GM18873 (cell line): ENCODE results near the gene CIAO2A.
A peak's percentile ranks its signal among the peaks of the same experiment; 100 is the strongest.
"Not testable (repeated sequence)": the region's sequence is repeated elsewhere in the genome, so short reads cannot be mapped to it uniquely, and the experiment has no call there.

Source experiments
- ATAC-seq: cut with Tn5 transposase; IDR thresholded peaks from one replicate; pipeline ENCODE4 v1.9.1; 2021; ENCODE audit warnings: mild to moderate bottlenecking, moderate library complexity, moderate number of reproducible peaks; ENCODE audit not compliant: unreplicated experiment, low FRiP score

The CIAO2A gene, protein sequence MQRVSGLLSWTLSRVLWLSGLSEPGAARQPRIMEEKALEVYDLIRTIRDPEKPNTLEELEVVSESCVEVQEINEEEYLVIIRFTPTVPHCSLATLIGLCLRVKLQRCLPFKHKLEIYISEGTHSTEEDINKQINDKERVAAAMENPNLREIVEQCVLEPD

DNA sequence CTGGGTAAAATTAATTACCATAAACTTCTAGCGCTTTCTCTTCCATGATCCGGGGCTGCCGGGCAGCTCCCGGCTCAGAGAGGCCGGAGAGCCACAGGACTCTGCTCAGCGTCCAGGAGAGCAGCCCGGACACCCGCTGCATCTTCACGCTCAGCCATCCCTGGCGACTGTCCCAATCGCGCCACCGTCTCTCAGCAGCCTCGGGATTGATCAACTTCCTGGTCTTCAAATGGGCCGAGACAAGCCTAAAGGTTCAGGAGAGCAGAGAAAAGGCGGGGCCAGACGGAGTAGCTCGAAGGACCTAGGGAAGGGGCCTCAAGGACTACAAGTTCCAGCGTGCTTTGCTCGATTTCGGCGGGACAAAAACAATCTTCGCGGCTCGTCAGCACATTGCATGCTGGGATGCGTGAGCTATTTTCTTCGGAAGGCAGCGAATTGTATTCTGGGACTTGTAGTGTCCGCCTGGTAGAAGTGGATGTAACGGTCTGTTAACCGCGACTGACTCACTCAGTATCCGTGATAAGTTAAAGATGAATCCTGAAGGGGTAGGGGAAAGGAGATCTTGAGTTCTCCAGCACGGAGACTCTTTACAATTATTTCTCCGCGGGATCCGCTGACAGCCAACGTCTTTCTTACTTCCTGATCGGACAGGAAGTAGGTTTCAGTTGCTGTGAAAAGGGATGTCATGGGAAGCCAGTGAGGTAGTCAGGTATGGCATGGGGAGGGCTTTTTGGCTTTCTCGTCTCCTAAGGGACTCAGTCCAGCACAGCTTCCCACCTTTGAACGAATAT lies at the start of gene CIAO2A:
CIAO2A (minus strand) TSS at position 212 of the 791 bp plus-strand sequence; CDS start at position 142, 70 bp downstream.
- peak; percentile 50 for ATAC-seq

GRCh38 chr15:64143276-64143675 lies 49.6 kb upstream of the CIAO2A start:
- ATAC-seq: no peak

GRCh38 chr15:64141798-64142512 lies 48.3 kb upstream of the CIAO2A start:
- ATAC-seq: no peak

DNA sequence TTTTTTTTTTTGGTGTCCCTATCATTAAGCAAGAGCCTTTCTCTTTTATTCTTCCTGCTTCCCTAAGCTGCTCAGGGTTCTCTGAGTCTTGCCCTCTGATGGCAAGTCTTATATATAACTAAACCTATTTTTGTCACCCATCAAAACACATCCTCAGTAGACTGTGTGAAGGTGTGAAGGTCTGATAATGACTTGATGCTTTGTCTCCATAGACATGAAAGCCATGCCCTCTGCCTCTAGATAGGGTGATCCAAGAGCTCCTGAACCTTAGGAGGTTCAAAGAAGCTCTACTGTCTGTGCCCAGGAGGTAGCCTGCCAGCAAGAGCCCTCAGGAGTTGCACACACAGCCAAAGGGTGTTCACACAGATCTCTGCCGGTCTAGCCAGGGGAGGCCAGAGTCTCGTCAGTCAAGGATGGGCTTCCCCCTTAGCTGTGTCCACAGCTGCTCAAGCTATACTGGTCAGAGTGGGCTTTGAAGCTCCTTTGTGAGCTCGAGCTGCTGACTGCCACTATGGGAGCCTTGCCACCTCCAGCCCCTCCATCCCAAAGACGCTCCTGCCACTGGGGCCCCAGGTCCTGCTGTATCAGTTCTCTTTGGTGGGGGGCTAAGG lies 44.8 kb upstream of the CIAO2A start:
- ATAC-seq: no peak

- ATAC-seq: no peak
These were observed 43.7 kb upstream of the CIAO2A start for GRCh38 chr15:64137226-64137833.

DNA sequence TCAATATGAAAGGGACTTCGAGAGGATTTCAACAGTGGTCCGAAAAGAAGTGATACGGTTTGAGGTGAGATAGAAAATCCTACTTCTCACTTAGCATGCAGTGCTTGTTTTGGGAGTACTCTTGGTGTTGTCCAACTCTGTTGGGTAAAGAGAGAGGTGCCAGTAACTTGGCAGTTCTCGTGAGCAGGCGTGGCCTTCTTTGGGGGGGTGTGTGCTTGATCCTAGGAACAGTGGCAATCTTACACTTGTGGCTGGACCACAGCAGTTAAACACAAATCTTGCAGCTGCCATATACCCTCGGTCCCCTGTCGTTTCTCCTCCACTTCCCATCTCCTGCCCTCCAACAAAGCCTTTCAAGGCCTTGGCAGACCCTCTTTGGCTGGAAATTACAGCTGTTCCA lies 42.7 kb upstream of the CIAO2A start:
- no peak for ATAC-seq

- ATAC-seq: no peak
These were observed 40.7 kb upstream of the CIAO2A start for GRCh38 chr15:64134345-64134829.

DNA sequence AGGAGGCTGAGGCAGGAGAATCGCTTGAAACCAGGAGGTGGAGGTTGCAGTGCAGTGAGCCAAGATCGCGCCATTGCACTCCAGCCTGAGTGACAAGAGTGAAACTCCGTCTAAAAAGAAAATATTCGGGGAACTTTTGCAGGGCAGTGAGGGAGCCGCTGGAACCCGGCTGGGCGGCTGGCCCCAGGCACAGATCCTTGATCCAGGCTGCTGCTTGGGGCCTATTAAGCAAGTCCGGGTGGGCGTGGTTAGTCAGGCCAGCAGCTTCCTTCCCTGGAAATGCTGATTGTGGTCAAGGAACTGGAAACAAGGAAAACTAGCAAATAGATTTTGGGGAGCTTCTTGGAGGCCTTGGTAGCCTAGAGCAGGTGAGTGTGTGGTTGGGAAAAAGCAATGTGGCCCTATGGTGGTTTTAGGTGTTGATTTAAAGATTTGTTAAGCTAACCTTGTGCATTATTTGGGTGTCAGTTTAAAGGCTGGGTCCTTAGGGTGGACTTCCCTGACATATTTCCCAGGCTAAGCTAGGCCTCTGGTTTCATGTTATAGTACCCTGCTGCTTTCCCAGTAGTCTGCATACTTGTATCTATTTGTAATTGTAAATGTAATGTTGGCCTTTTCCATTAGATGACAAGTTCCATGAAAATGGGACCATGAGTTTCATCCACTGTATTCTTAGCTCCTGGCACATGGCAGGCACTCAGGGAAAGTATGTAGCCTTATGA lies 40.1 kb upstream of the CIAO2A start:
- no peak for ATAC-seq

DNA sequence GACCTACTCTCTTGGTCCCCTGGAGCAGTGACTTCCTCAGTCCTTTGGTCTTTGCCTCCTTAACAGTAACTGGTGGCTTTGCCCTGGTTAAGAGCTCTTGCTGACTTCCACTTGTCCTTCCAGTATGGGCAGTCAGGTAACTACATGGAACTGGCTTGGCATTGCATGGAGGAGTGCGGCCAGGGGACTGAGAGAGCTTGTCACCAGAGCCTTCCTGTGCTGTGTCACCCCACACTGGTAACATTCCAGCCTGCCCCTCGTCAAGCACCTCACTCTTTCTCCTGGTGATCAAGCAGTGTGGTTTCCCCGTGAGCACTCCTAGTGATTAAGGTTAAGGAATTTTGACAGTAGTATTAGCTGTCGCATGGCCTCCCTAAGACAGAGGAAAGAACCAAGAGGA lies 38.6 kb upstream of the CIAO2A start:
- no peak for ATAC-seq

DNA sequence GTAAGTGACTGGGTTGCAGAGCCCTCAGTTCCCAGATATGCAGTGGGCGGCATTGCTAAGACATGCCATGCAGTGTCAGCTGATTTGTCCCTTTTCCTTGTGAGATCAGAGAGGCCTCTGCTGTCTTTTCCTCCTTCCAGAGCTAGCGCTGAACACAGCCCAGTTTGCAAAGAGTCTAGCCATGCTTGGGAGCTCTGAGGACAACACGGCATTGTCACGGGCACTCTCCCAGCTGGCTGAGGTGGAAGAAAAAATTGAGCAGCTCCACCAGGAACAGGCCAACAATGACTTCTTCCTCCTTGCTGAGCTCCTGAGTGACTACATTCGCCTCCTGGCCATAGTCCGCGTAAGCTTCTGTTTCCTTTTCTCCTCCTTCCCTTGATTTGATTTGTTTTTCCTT lies 37.9 kb upstream of the CIAO2A start:
- ATAC-seq: no peak

DNA sequence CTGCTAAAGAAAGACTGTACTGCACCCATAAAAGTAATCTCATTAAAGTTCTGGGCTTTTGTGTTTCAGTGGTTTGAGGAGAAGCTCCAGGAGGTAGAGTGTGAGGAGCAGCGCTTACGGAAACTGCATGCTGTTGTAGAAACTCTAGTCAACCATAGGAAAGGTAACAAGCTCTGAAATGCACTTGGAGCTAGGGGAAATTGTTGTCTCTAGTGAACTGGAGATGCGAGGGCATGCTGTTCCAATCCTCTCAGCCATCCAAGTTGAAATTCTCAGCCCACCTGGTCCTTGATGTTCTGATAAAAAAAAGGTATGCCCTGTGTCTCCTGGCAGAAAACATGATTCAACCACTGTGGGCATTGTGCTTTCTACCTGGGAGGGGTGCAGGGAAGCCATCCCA lies 36.5 kb upstream of the CIAO2A start:
- no peak for ATAC-seq

DNA sequence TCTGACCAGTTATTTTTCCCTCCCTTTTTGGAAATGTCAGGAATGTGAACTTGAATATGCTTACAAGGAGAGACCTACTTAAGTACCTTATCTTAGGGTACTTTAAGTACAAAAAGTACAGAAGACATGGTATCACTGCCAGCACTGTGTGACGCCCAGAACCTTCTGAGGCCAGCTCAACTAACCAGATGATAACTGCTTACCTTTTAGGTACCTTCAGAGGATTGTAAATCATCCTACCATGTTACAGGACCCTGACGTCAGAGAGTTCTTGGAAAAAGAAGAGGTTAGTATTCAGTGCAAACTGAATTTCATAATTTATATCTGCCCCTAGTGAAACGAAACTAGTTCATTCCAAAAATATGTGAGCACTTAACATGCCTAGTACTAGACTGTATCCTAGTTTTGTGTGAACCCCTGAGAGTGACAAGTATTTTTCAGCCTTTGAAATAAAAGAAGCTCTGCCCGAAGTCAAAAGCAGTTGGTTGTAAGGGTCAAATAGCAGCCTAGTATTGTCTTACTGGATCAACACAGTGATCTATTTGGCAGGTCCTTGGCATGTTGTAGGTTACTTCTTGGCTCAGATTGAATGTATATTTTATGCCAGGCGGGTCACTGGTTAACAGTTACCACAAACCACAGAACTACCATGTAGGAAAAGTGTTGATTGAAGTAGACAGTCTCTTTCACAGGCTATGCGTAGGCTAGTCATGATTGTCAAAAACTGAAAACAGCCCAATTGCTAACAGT lies 34.1 kb upstream of the CIAO2A start:
- ATAC-seq: no peak

GRCh38 chr15:64125978-64126377 lies 32.3 kb upstream of the CIAO2A start:
- ATAC-seq: no peak

- no peak for ATAC-seq
These were observed 29.3 kb upstream of the CIAO2A start for GRCh38 chr15:64122936-64123351.

DNA sequence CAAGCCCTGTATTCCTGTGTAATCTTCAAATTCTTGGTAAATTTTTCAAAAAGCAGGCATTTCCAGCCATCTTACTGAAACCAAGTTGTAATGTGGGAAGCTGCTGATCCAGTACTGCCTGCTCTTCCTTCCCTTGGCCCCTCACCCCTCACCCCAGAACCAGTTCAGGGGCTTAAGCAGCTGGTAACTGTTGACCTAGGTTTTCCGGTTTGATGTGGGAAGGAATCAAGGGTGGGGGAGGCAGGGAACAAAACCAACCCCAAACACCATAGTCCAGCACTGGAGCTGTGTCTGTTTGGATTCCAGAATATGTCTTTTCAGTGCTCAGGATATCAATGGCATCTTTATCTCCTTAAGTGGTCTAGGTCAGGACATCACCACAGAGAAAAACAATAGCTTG lies 28.8 kb upstream of the CIAO2A start:
- ATAC-seq: no peak

GRCh38 chr15:64121614-64122013 lies 28.0 kb upstream of the CIAO2A start:
- ATAC-seq: no peak

GRCh38 chr15:64120322-64120721 lies 26.7 kb upstream of the CIAO2A start:
- ATAC-seq: not testable (repeated sequence)

- ATAC-seq: no peak
These were observed 24.3 kb upstream of the CIAO2A start for GRCh38 chr15:64117759-64118487.

DNA sequence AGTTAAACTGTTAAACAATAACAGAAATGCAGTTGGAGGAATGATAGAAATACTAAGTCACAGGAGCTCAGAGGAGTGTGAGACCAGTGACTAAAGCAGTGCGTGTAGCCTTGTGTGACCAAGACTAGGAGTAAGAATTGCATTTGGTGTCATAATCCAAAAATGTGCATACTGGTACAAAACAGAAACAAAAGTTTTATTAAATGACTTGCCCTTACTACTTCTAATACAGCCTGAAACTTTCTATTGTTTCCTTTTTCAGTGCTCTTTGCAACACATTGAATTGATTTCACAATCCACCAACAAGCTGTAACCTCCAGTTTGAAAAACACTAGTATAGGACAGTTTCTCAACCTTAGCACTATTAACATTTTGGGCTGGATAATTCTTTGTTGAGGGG lies 19.3 kb upstream of the CIAO2A start:
- no peak for ATAC-seq
